ENCODE measurements around the gene SLC25A23.
A peak's percentile ranks its signal among the peaks of the same experiment; 100 is the strongest.

SLC25A23 gene

GRCh38 chr19:6393074-6393982 is 66.3 kb downstream of the SLC25A23 start, which contains the start of gene GTF2F1 (continued):
- TF ChIP-seq ZBTB20 (tag by site-specific recombination; IDR thresholded peaks at IDR 0.05) (no peak), ZXDB (tag by site-specific recombination; IDR thresholded peaks at IDR 0.05) (peak; percentile 52), PATZ1 (tag by site-specific recombination; IDR thresholded peaks at IDR 0.05) (peak; percentile 98), GLIS2 (tag by site-specific recombination; IDR thresholded peaks at IDR 0.05) (peak; percentile 97), SP2 (tag by site-specific recombination; IDR thresholded peaks at IDR 0.05) (peak; percentile 77), ZNF501 (tag by site-specific recombination; IDR thresholded peaks at IDR 0.05) (peak; percentile 63; the same call in 1 of the 2 replicates), ZNF292 (tag by site-specific recombination; IDR thresholded peaks at IDR 0.05; ENCODE audit: borderline replicate concordance, low read depth) (no peak), PRDM10 (tag by site-specific recombination; IDR thresholded peaks at IDR 0.05) (peak; percentile 97), ZNF670 (tag by site-specific recombination; IDR thresholded peaks at IDR 0.05; ENCODE audit: low read depth) (no peak), ZSCAN30 (tag by site-specific recombination; IDR thresholded peaks at IDR 0.05) (peak; percentile 32; the same call in 1 of the 2 replicates), MYNN (tag by site-specific recombination; IDR thresholded peaks at IDR 0.05; ENCODE audit: borderline replicate concordance) (peak; percentile 60; the same call in 1 of the 2 replicates), ZNF544 (tag by site-specific recombination; IDR thresholded peaks at IDR 0.05) (no peak), ZNF629 (tag by site-specific recombination; IDR thresholded peaks at IDR 0.05) (peak; percentile 95), TCF7L2 (IDR thresholded peaks at IDR 0.05; ENCODE audit: borderline replicate concordance, low read depth, low read length) (no peak), ZNF174 (tag by site-specific recombination; IDR thresholded peaks at IDR 0.05) (no peak), ZNF398 (tag by site-specific recombination; IDR thresholded peaks at IDR 0.05) (peak; percentile 87), EGR2 (tag by site-specific recombination; IDR thresholded peaks at IDR 0.05; ENCODE audit: low read depth) (0 out of 2 replicates have a peak, but pooled peaks have one; percentile 34), ZEB2 (tag by site-specific recombination; IDR thresholded peaks at IDR 0.05) (0 out of 2 replicates have a peak, but pooled peaks have one; percentile 41), ZBTB26 (tag by site-specific recombination; optimal IDR thresholded peaks at IDR 0.05) (peak; percentile 23), KLF9 (tag by site-specific recombination; IDR thresholded peaks at IDR 0.05; ENCODE audit: low read depth) (peak; percentile 68), ZNF621 (tag by site-specific recombination; IDR thresholded peaks at IDR 0.05) (no peak), ZNF404 (tag by site-specific recombination; IDR thresholded peaks at IDR 0.05) (no peak), ZNF302 (tag by site-specific recombination; IDR thresholded peaks at IDR 0.05; ENCODE audit: low read depth) (no peak), ZNF623 (tag by site-specific recombination; IDR thresholded peaks at IDR 0.05) (no peak), ZNF514 (tag by site-specific recombination; IDR thresholded peaks at IDR 0.05) (no peak), ZNF701 (tag by site-specific recombination; IDR thresholded peaks at IDR 0.05) (peak; percentile 42; the same call in 1 of the 2 replicates), ZNF610 (tag by site-specific recombination; IDR thresholded peaks at IDR 0.05; ENCODE audit: borderline replicate concordance) (0 out of 2 replicates have a peak, but pooled peaks have one; percentile 6)
- TF ChIP-seq, protein P1, sequence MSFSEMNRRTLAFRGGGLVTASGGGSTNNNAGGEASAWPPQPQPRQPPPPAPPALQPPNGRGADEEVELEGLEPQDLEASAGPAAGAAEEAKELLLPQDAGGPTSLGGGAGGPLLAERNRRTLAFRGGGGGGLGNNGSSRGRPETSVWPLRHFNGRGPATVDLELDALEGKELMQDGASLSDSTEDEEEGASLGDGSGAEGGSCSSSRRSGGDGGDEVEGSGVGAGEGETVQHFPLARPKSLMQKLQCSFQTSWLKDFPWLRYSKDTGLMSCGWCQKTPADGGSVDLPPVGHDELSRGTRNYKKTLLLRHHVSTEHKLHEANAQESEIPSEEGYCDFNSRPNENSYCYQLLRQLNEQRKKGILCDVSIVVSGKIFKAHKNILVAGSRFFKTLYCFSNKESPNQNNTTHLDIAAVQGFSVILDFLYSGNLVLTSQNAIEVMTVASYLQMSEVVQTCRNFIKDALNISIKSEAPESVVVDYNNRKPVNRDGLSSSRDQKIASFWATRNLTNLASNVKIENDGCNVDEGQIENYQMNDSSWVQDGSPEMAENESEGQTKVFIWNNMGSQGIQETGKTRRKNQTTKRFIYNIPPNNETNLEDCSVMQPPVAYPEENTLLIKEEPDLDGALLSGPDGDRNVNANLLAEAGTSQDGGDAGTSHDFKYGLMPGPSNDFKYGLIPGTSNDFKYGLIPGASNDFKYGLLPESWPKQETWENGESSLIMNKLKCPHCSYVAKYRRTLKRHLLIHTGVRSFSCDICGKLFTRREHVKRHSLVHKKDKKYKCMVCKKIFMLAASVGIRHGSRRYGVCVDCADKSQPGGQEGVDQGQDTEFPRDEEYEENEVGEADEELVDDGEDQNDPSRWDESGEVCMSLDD (tag by site-specific recombination; IDR thresholded peaks at IDR 0.05) = peak; percentile 99

All from HEK293 (cell line).